Heart right ventricle (tissue), 16 donors: ENCODE data around the gene KLF14. TPM values are rescaled to one million over a fixed set of nuclear protein-coding genes. Genes with fewer than 3 reads are reported as not detected.

Source experiments
- ATAC-seq, 8 donors: fragments of 200-7000 bp; cut with Tn5 transposase; one replicate each; pipeline ENCODE4 v1.9.1; 2020; ENCODE audit warnings: mild to moderate bottlenecking in 8 of 8, moderate library complexity in 8 of 8, moderate number of reproducible peaks in 1 of 8
- DNase-seq, 2 donors: peaks; one replicate each; pipeline ENCODE4 v3.0.0-alpha.2; 2020
- H3K27ac ChIP-seq, 10 donors: fragments of 200-600 bp; sonication (generic) in 2 of 10; one replicate each; pipeline versions ENCODE4 v1.5.0 to v1.8.0; 2020 to 2022; ENCODE audit warnings: mild to moderate bottlenecking in 3 of 10
- H3K27me3 ChIP-seq, 7 donors: fragments of 200-600 bp; one replicate each; pipeline ENCODE4 v1.8.0; 2021 to 2022; ENCODE audit warnings: mild to moderate bottlenecking in 2 of 7
- H3K36me3 ChIP-seq, 9 donors: fragments of 200-600 bp; sonication (generic) in 1 of 9; one replicate each; pipeline versions ENCODE4 v1.5.0 to v1.8.0; 2020 to 2022; ENCODE audit warnings: mild to moderate bottlenecking in 2 of 9
- H3K4me1 ChIP-seq, 9 donors: fragments of 200-600 bp; sonication (generic) in 1 of 9; one replicate each; pipeline versions ENCODE4 v1.5.0 to v1.8.0; 2020 to 2022; ENCODE audit warnings: mild to moderate bottlenecking in 4 of 9
- H3K4me3 ChIP-seq, 10 donors: fragments of 200-600 bp; sonication (generic) in 2 of 10; one replicate each; pipeline versions ENCODE4 v1.5.0 to v1.8.0; 2020 to 2022; ENCODE audit warnings: mild to moderate bottlenecking in 7 of 10, moderate library complexity in 2 of 10
- H3K9me3 ChIP-seq, 11 donors: fragments of 200-600 bp in 10 of 11; sonication (generic) in 2 of 11; one replicate each; pipeline versions ENCODE4 v1.5.0 to v1.8.0; 2013 to 2022; ENCODE audit warnings: mild to moderate bottlenecking in 2 of 11, control low read depth in 1 of 11, moderate library complexity in 1 of 11
- CTCF ChIP-seq, 9 donors: fragments of 200-600 bp; sonication (generic) in 2 of 9; IDR thresholded peaks; one replicate each; pipeline versions ENCODE4 v1.5.0 to v1.8.0; 2021 to 2022; ENCODE audit warnings: antibody characterized with exemption in 9 of 9, mild to moderate bottlenecking in 5 of 9, moderate library complexity in 1 of 9
- WGBS, 2 donors: extraction: QIAGEN DNeasy Blood & Tissue Kit; methylation state at CpG; one replicate each; pipeline ENCODE4 v1.1.7; 2013; ENCODE audit warnings: inconsistent platforms in 1 of 2; 5-methylcytosine and 5-hydroxymethylcytosine counted together
- intact Hi-C, 10 donors: fragments of 100-400 bp; cut with DNase I; formaldehyde crosslinking; loops; one replicate each; pipeline versions ENCODE4 v1.11.1 to v1.14.2; 2022
- polyA plus RNA-seq, 2 donors: library from polyadenylated mRNA; stranded (reverse); fragments of 200-250 nt; gene quantifications; one replicate each; pipeline ENCODE4 v1.2.3, GENCODE V29; 2013
- total RNA-seq, 10 donors: library from RNA; stranded (reverse); fragmentation: NEBNext Ultra II Directional in 3 of 10; extraction: Animal tissue kit (Norgen Biotek cat#: 25700) in 3 of 10; gene quantifications; one replicate each; pipeline versions ENCODE4 v1.2.1 to v1.2.4, GENCODE V29; 2021 to 2023
- donor health status: Arrhythmogenic right ventricular cardiomyopathy.
- donor health status: ischemic (EF 13 %, LVEDD 7.1; RV severe dilation, severe dysfunction).
- donor health status: healthy with polysubstance abuse.
- donor health status: DM: no; HTN: yes; CAD: no.
- donor health status: DM: no; HTN: no; CAD: no.
- donor health status: ischemic (EF 25% LVEDD 6.9; RV normal size, moderate dysfunction).
- donor health status: ischemic (EF 25% LVEDD 5.7; RV mildly dilated, moderate dysfunction).
- donor health status: healthy.
- donor health status: DM: yes; HTN: yes; CAD: no.
- donor health status: Ischemic cardiomyopathy.
- donor health status: ischemic (EF 35%, LVEDD 5.7; RV mildly dilated, moderate dysfunction).
- donor health status: nonischemic (EF 11% LVEDD 7.7; RV severe dilation, severe dysfunction).
- donor health status: DM: yes; HTN: yes; CAD: no.
- donor health status: PGD.
- donor health status: ischemic (EF 29% LVEDD 5.4; RV normal size, mild dysfunction).
- donor health status: nonischemic (EF 23%, LVEDD 6.1; RV moderate dilation, normal function).

Gene KLF14
- total and polyA plus RNA-seq, 12 donors: 0.03 to 0.49 (median 0.13) TPM; not detected in 4

- intact Hi-C loops: loop anchor here in 8 of 10 donors (2.0 to 10.0 kb wide), 8 partner anchors 229 to 651 kb away; partner anchors contain the start of genes KLHDC10 (in 3 of the 8) and MEST (in 1 of the 8)
- H3K27ac ChIP-seq: no peak overlapping the region
- no peak for TF ChIP-seq CTCF (IDR thresholded peaks at IDR 0.05)
- 66 to 69% methylated on average over 4 of the region's 4 CpGs for WGBS, 2 donors
- H3K9me3 ChIP-seq: no peaks in the 10 kb centered on the region
- H3K4me3 ChIP-seq: no peak overlapping the region
- peaks cover 0 to 47% (median 3%) of the 10 kb centered on the region in 7 donors for H3K27me3 ChIP-seq
- H3K4me1 ChIP-seq: peaks cover 0 to 6% (median 0%) of the 10 kb centered on the region in 9 donors
- no peak for ATAC-seq
- no peak for DNase-seq
- no peaks in the 10 kb centered on the region for H3K36me3 ChIP-seq
Observed at GRCh38 chr7:130723784-130724183, 10.2 kb downstream of the KLF14 start.

GRCh38 chr7:130721486-130722277 is 12.3 kb downstream of the KLF14 start:
- TF ChIP-seq CTCF (IDR thresholded peaks at IDR 0.05): peak; percentile 36 to 84 (median 73)
- H3K4me1 ChIP-seq: peaks cover 0 to 6% (median 0%) of the 10 kb centered on the region in 9 donors
- H3K27ac ChIP-seq: no peak overlapping the region
- no peak overlapping the region for H3K4me3 ChIP-seq
- WGBS, 2 donors: 13 to 15% methylated on average over 5 of the region's 5 CpGs
- ATAC-seq: peak; percentile 93 to 98 (median 96)
- no peaks in the 10 kb centered on the region for H3K9me3 ChIP-seq
- DNase-seq: peak; percentile 70 to 82
- intact Hi-C loops: loop anchor here in 8 of 10 donors (1.0 to 10.0 kb wide), 11 partner anchors 227 to 649 kb away; partner anchors contain the start of genes KLHDC10 (in 3 of the 8) and MEST (in 1 of the 8)
- H3K27me3 ChIP-seq: peaks cover 0 to 28% (median 3%) of the 10 kb centered on the region in 7 donors
- H3K36me3 ChIP-seq: no peaks in the 10 kb centered on the region

- Histone ChIP-seq H3K27me3 (peaks cover 0 to 19% (median 0%) of the 10 kb centered on the region in 7 donors), H3K27ac (no peak overlapping the region), H3K4me1 (peaks cover 0 to 6% (median 0%) of the 10 kb centered on the region in 9 donors), H3K4me3 (no peak overlapping the region), H3K9me3 (no peaks in the 10 kb centered on the region), H3K36me3 (no peaks in the 10 kb centered on the region)
- WGBS, 2 donors: 76 to 77% methylated on average over 2 of the region's 2 CpGs
- no peak for TF ChIP-seq CTCF (IDR thresholded peaks at IDR 0.05)
- no peak for ATAC-seq
- intact Hi-C loops: loop anchor here in 1 of 10 donors (10.0 kb wide), 1 partner anchor 475 kb away; no protein-coding TSS in a partner anchor
- DNase-seq: no peak
Observed at GRCh38 chr7:130719541-130719940, 14.5 kb downstream of the KLF14 start.

GRCh38 chr7:130712416-130712815 is 21.6 kb downstream of the KLF14 start:
- Histone ChIP-seq H3K4me1 (no peaks in the 10 kb centered on the region), H3K27ac (no peak overlapping the region), H3K36me3 (no peaks in the 10 kb centered on the region), H3K9me3 (no peaks in the 10 kb centered on the region), H3K4me3 (no peak overlapping the region), H3K27me3 (peaks cover 0 to 17% (median 0%) of the 10 kb centered on the region in 7 donors)
- TF ChIP-seq CTCF (IDR thresholded peaks at IDR 0.05): no peak
- 37 to 41% methylated on average over 3 of the region's 3 CpGs for WGBS, 2 donors
- ATAC-seq (no peak), DNase-seq (no peak)
- intact Hi-C loops: loop anchor here in 1 of 10 donors (10.0 kb wide), 1 partner anchor 468 kb away; no protein-coding TSS in a partner anchor
